ENCODE results near the gene OR2D3.
A peak's percentile ranks its signal among the peaks of the same experiment; 100 is the strongest.
"Not testable (repeated sequence)": the region's sequence is repeated elsewhere in the genome, so short reads cannot be mapped to it uniquely, and the experiment has no call there.

Gene OR2D3, protein sequence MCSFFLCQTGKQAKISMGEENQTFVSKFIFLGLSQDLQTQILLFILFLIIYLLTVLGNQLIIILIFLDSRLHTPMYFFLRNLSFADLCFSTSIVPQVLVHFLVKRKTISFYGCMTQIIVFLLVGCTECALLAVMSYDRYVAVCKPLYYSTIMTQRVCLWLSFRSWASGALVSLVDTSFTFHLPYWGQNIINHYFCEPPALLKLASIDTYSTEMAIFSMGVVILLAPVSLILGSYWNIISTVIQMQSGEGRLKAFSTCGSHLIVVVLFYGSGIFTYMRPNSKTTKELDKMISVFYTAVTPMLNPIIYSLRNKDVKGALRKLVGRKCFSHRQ

DNA sequence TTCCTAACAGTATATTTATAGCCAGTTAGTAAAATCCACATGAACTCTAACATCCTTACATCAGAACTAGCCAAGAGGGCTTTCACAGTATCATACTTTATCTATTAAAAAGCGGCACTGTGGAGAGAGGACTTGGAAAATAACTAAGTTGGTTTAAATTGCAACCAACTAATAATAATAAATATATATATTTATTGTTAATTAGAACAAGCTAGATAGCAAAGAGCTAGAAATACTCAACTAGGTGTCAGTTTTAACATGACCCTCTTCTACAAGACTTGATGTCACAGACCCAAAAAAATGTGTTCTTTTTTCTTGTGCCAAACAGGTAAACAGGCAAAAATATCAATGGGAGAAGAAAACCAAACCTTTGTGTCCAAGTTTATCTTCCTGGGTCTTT is at the start of gene OR2D3:
TSS of gene OR2D3 (plus strand) at position 301 of the 400 bp plus-strand sequence. CDS start at position 301, 0 bp downstream.
- no peak for DNase-seq

DNA sequence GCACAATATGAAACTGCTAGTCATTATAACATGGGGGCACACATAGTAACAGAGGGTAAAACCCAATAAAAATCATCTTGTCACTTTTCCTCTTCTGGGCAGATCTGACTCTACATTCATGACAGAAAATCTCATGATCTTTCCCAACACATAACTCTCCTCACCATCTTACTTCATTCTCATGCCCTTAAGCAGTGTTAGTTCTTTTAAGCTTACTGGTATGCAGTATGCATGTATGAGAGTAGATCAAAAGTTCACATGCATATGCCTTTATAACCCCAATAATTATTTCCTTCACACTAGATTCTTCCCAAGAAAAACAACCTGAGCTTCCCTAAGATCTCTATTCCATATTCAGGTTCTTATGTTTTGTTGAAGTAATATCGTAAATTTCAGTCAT is 49.5 kb upstream of the OR2D3 start:
- DNase-seq = no peak

- DNase-seq = no peak
Measured at GRCh38 chr11:6875761-6876160, 45.0 kb upstream of the OR2D3 start.

- no peak for DNase-seq
Measured at GRCh38 chr11:6876325-6876724, 44.5 kb upstream of the OR2D3 start, which contains the start of gene OR10A4. OR10A4 (plus strand) TSS chr11:6876625; CDS start chr11:6876648, 23 bp downstream.

GRCh38 chr11:6876914-6877313 is 43.9 kb upstream of the OR2D3 start:
- DNase-seq = no peak

- no peak for DNase-seq
Measured at GRCh38 chr11:6882751-6883150, 38.1 kb upstream of the OR2D3 start.

- not testable (repeated sequence) for DNase-seq
Measured at GRCh38 chr11:6887711-6888110, 33.1 kb upstream of the OR2D3 start.

DNA sequence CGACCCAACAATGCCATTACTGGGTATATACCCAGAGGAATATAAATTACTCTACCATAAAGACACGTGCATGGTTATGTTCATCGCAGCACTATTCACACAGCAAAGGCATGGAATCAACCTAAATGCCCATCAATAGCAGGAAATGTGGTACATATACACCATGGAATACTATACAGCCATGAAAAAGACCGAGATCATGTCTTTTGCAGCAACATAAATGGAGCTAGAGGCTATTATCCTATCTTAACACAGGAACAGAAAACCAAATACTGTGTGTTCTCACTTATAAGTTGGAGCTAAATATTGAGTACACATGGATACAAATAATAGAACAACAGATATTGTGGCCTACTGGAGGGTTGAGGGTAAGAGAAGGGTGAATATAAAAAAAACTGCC is 32.0 kb upstream of the OR2D3 start:
- no peak for DNase-seq

DNA sequence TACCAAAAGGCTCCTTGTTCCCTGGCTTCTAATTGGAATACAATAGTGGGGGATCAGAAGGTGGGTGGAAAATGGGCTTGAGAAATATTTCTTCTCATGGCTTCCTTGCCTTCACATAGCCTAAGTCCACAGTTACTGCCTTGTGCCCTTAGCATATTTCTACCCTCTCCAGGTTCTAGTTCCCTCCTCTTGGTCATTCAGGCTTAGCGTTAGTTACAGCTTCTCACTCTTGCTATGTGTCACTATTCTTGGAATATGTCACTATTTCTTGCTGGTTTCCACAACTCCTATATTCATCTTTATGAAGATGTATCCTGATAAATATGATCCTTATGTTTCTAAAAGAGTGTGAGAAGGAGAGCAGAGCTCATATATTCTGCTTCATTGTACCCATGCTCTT is 31.0 kb upstream of the OR2D3 start:
- no peak for DNase-seq

DNA sequence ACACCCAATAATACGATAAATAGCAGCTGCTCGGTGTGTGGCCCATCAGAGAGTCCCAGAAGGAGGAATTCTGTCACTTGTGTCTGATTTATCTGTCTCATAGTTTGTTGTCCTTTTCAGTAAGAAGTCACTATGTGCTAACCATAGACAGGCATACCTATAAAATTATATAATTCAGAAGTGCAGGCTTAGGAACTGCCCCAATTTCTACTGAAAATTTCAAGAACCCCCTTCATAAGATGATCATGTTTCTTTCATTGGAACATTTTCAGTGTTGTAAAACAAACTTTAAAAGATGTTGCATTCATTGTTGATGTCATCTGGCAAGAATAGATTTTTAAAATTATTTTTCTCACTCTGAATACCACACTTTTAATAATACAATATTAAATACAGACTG is 28.4 kb upstream of the OR2D3 start, which contains the start of gene OR2D2:
TSS of gene OR2D2 (minus strand) at position 101 of the 400 bp plus-strand sequence. CDS start at position 101, 0 bp downstream.
- no peak for DNase-seq

DNA sequence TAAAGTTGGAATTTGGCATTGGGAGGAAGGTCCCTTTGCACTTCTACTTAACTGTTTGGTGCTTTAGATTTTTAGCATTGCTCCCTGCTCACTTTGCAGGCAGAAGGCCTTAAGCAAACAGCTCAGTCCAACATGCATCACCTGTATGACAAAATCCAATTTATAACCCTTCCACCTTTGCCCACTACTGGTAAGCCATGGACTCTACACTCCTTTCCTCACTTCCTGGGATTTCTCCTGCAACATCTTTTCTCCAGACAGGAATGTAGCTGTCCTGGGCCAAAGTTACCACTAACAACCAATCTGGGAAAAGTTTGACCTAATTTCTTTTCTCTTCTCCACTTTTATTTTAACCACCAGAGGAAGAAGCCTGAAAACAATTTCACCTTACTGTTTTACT is 26.7 kb upstream of the OR2D3 start:
- no peak for DNase-seq

GRCh38 chr11:6895010-6895409 is 25.8 kb upstream of the OR2D3 start:
- no peak for DNase-seq

- no peak for DNase-seq
Measured at GRCh38 chr11:6898911-6899310, 21.9 kb upstream of the OR2D3 start.

- no peak for DNase-seq
Measured at GRCh38 chr11:6900327-6900999, 20.3 kb upstream of the OR2D3 start.

- DNase-seq = not testable (repeated sequence)
Measured at GRCh38 chr11:6904804-6905203, 16.0 kb upstream of the OR2D3 start.

GRCh38 chr11:6911378-6911777 is 9.4 kb upstream of the OR2D3 start:
- no peak for DNase-seq

DNA sequence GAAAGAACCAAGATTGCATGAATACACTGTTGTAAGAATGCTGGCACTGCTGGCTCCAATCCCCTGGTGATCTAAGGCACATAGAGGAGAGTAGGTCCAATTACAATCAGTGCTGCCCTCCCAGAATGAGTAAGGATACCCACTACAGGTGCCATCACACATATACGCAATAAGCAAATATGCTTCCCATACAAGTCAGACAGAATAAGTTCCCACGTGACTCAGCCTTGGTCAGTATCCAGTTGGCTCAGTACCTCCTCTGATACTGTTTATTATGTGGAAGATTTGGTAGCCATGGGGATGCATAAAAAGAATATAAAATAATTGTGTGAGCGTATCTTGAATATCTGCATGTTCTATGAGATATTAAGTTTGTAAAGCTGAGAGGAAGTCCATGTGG is 8.9 kb upstream of the OR2D3 start:
- no peak for DNase-seq

DNA sequence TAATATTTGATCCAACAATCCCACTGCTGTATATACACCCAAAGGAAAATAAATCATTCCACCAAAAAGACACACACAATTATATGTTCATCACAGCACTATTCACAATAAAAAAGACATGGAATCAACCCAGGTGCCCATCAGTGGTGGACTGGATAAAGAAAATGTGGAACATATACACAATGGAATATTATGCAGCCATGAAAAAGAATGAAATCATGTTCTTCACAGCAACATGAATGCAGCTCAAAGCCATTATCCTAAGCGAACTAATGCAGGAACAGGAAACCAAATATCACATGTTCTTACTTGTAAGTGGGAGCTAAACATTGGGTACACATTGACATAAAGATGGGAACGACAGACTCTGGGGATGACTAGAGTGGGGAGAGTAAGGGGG is 1.1 kb upstream of the OR2D3 start:
- DNase-seq = no peak

- no peak for DNase-seq
Measured at GRCh38 chr11:6925007-6925577, 4.3 kb downstream of the OR2D3 start.

DNA sequence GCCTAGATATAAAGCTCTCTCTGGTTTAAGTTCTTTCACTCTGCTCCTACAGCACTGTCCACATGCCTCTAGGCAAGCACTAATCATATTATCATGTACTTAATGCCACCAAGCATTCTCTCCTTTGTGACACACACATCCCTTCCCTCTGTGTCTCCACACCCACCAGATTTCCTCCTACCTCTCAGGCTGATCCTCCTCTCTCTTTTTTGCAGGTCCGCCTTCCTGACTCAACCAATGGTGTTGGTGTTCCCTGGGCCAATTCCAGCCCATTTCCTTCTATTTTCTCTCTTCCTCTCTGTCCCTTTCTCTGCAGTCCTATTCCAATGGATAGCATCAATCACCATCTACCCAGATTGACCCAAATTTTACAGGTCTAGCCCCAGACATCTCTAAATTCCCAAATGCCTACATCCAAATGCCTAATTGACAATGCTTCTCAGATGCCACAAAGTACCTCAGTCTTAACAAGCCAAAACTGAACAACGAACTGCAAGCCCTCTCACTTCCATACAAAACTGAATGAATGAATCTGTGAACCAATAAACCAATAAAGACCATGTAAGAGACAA is 4.9 kb downstream of the OR2D3 start:
- DNase-seq = no peak

- DNase-seq = peak; percentile 67 to 71
Measured at GRCh38 chr11:6926208-6927029, 5.6 kb downstream of the OR2D3 start, which contains the start of gene ZNF215. ZNF215 (plus strand) TSS chr11:6926426; CDS start chr11:6932273, 5,847 bp downstream.

GRCh38 chr11:6927030-6927617 is 6.3 kb downstream of the OR2D3 start:
- no peak for DNase-seq
